ENCODE results near the gene IL17RA.

Gene IL17RA

DNA sequence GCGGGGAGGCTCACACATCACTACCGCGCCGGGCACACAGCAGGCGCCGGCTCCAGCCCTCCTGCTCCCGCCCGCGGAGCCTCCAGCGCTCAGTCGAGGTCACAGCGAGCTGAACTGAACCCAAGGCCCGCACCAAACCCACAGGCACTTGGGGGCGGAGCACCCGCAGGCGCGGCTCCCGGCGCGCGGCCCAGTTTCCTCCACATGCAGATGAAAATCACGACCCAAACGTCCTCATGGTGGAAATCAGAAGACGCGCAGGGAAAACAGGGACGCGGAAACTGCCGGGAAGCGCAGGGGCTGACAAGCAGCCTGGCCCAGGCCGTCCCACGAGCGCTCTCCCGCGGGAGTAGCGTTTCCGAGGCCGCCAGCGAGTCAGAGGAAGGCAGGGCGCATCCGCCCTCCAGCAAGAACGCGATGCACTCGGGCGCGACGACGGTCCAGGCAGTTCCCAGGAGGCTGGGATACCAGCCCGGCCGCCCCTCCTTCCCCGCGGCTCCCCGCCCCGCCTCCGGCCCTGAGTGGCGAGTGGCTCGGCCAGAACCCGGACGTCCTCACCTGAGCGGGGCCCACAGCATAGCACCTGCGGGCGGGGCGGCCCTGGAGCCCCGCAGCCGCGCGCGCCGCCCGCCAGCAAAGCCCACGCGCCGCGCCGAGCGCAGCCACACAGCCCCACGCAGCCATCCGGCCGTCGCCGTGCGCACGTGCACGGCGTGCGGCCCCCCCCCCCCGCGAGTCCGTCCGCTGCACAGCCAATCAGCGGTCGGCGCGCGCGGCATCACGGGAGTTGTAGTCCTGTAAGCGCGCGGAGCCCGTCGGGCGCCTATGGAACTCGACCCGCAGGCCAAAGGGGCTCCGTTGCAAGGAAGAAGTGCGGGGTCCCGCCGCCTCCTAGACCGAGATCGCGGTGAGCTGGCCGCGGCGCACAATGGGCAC lies 74.0 kb downstream of the IL17RA start, which contains the start of gene HDHD5 (continued):
- TF ChIP-seq ZNF24 (tag by site-specific recombination; IDR thresholded peaks at IDR 0.05) (no peak), ZNF521 (tag by site-specific recombination; IDR thresholded peaks at IDR 0.05) (no peak), ZNF776 (tag by site-specific recombination; IDR thresholded peaks at IDR 0.05; ENCODE audit: borderline replicate concordance) (no peak), ZNF610 (tag by site-specific recombination; IDR thresholded peaks at IDR 0.05; ENCODE audit: borderline replicate concordance) (no peak), ZNF843 (tag by site-specific recombination; IDR thresholded peaks at IDR 0.05) (no peak), ZNF501 (tag by site-specific recombination; IDR thresholded peaks at IDR 0.05) (peak; percentile 84), ZNF707 (tag by site-specific recombination; IDR thresholded peaks at IDR 0.05) (no peak), FEZF1 (tag by site-specific recombination; IDR thresholded peaks at IDR 0.05) (no peak), SETDB1 (IDR thresholded peaks at IDR 0.05; ENCODE audit: insufficient read length, low read length) (no peak), ZNF292 (tag by site-specific recombination; IDR thresholded peaks at IDR 0.05; ENCODE audit: borderline replicate concordance, low read depth) (no peak), ZNF202 (tag by site-specific recombination; IDR thresholded peaks at IDR 0.05; ENCODE audit: borderline replicate concordance) (no peak), ZNF426 (tag by site-specific recombination; IDR thresholded peaks at IDR 0.05) (no peak), ZNF791 (tag by site-specific recombination; IDR thresholded peaks at IDR 0.05) (no peak), ZNF248 (tag by site-specific recombination; IDR thresholded peaks at IDR 0.05) (no peak), ZNF585B (tag by site-specific recombination; IDR thresholded peaks at IDR 0.05) (no peak), ZNF391 (tag by site-specific recombination; IDR thresholded peaks at IDR 0.05; ENCODE audit: borderline replicate concordance, low read depth) (0 out of 2 replicates have a peak, but pooled peaks have one; percentile 42), ZSCAN16 (tag by site-specific recombination; IDR thresholded peaks at IDR 0.05) (peak; percentile 80), KLF8 (tag by site-specific recombination; IDR thresholded peaks at IDR 0.05) (peak; percentile 91)
- TF ChIP-seq, protein P1, sequence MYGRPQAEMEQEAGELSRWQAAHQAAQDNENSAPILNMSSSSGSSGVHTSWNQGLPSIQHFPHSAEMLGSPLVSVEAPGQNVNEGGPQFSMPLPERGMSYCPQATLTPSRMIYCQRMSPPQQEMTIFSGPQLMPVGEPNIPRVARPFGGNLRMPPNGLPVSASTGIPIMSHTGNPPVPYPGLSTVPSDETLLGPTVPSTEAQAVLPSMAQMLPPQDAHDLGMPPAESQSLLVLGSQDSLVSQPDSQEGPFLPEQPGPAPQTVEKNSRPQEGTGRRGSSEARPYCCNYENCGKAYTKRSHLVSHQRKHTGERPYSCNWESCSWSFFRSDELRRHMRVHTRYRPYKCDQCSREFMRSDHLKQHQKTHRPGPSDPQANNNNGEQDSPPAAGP (tag by site-specific recombination; IDR thresholded peaks at IDR 0.05) = peak; percentile 86
- TF ChIP-seq, protein P2, sequence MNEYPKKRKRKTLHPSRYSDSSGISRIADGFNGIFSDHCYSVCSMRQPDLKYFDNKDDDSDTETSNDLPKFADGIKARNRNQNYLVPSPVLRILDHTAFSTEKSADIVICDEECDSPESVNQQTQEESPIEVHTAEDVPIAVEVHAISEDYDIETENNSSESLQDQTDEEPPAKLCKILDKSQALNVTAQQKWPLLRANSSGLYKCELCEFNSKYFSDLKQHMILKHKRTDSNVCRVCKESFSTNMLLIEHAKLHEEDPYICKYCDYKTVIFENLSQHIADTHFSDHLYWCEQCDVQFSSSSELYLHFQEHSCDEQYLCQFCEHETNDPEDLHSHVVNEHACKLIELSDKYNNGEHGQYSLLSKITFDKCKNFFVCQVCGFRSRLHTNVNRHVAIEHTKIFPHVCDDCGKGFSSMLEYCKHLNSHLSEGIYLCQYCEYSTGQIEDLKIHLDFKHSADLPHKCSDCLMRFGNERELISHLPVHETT (tag by site-specific recombination; IDR thresholded peaks at IDR 0.05) = 0 out of 2 replicates have a peak, but pooled peaks have one; percentile 31
- TF ChIP-seq, protein P3, sequence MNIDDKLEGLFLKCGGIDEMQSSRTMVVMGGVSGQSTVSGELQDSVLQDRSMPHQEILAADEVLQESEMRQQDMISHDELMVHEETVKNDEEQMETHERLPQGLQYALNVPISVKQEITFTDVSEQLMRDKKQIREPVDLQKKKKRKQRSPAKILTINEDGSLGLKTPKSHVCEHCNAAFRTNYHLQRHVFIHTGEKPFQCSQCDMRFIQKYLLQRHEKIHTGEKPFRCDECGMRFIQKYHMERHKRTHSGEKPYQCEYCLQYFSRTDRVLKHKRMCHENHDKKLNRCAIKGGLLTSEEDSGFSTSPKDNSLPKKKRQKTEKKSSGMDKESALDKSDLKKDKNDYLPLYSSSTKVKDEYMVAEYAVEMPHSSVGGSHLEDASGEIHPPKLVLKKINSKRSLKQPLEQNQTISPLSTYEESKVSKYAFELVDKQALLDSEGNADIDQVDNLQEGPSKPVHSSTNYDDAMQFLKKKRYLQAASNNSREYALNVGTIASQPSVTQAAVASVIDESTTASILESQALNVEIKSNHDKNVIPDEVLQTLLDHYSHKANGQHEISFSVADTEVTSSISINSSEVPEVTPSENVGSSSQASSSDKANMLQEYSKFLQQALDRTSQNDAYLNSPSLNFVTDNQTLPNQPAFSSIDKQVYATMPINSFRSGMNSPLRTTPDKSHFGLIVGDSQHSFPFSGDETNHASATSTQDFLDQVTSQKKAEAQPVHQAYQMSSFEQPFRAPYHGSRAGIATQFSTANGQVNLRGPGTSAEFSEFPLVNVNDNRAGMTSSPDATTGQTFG (tag by site-specific recombination; IDR thresholded peaks at IDR 0.05; ENCODE audit: borderline replicate concordance) = no peak

DNA sequence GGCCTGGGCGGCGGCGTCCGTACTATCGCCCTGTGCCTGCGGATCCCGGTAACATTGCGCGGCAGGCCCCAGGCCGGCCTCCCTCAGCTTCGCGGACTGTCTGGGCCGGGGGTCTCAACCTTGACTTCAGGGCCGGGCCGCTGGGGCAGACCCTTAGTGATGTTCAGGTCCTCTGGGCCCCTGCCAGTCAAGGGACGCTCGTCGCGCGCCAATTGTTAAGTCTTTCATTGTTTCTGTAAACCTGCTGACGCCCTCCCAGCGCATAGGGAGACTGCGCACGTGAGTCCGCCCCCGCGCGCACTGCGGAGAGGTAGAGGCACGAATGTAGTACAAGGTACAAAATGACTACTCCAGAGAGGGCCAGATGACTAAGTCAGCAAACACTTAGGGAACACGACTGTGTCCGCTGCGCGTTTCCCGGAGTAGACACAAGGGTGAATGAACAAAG lies 74.7 kb downstream of the IL17RA start:
- Histone ChIP-seq H3K36me3 (ENCODE audit: control insufficient read depth in 2 of 2, insufficient read depth in 1 of 2, low read length in 2 of 2) (peaks cover 0 to 3% of the 10 kb centered on the region in 2 experiments; a peak in 1 of 3 replicates), H3K27ac (ENCODE audit: extremely low read depth, low read depth, low read length) (peak overlapping the region; percentile 76), H3K9me3 (ENCODE audit: control insufficient read depth, insufficient read depth, low read depth, low read length) (no peaks in the 10 kb centered on the region), H3K4me3 (ENCODE audit: low read depth, low read length) (peak overlapping the region; percentile 73), H3K4me1 (ENCODE audit: control insufficient read depth, insufficient read depth, low read length) (peaks cover 7% of the 10 kb centered on the region)
- POLR2A ChIA-PET = interaction anchor here (1.0 to 3.8 kb wide), 3 partner anchors 12 to 209 kb away, joined by 3 to 35 read pairs (median 3); no protein-coding TSS in a partner anchor
- CTCF ChIA-PET = interaction anchor here (0.7 to 8.9 kb wide), 2 partner anchors 13 to 69 kb away, joined by 6 to 87 read pairs; no protein-coding TSS in a partner anchor
- TF ChIP-seq ZXDB (tag by site-specific recombination; IDR thresholded peaks at IDR 0.05) (peak; percentile 2; the same call in 1 of the 2 replicates), ZNF324 (tag by site-specific recombination; IDR thresholded peaks at IDR 0.05) (no peak), YY2 (tag by site-specific recombination; IDR thresholded peaks at IDR 0.05) (0 out of 2 replicates have a peak, but pooled peaks have one; percentile 16), FEZF1 (tag by site-specific recombination; IDR thresholded peaks at IDR 0.05) (no peak)
- TF ChIP-seq, protein P4, sequence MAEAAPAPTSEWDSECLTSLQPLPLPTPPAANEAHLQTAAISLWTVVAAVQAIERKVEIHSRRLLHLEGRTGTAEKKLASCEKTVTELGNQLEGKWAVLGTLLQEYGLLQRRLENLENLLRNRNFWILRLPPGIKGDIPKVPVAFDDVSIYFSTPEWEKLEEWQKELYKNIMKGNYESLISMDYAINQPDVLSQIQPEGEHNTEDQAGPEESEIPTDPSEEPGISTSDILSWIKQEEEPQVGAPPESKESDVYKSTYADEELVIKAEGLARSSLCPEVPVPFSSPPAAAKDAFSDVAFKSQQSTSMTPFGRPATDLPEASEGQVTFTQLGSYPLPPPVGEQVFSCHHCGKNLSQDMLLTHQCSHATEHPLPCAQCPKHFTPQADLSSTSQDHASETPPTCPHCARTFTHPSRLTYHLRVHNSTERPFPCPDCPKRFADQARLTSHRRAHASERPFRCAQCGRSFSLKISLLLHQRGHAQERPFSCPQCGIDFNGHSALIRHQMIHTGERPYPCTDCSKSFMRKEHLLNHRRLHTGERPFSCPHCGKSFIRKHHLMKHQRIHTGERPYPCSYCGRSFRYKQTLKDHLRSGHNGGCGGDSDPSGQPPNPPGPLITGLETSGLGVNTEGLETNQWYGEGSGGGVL (tag by site-specific recombination; IDR thresholded peaks at IDR 0.05) = 0 out of 2 replicates have a peak, but pooled peaks have one; percentile 31
- TF ChIP-seq, protein P5, sequence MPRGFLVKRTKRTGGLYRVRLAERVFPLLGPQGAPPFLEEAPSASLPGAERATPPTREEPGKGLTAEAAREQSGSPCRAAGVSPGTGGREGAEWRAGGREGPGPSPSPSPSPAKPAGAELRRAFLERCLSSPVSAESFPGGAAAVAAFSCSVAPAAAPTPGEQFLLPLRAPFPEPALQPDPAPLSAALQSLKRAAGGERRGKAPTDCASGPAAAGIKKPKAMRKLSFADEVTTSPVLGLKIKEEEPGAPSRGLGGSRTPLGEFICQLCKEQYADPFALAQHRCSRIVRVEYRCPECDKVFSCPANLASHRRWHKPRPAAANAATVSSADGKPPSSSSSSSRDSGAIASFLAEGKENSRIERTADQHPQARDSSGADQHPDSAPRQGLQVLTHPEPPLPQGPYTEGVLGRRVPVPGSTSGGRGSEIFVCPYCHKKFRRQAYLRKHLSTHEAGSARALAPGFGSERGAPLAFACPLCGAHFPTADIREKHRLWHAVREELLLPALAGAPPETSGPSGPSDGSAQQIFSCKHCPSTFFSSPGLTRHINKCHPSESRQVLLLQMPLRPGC (tag by site-specific recombination; IDR thresholded peaks at IDR 0.05) = 0 out of 2 replicates have a peak, but pooled peaks have one; percentile 24
